LNCaP clone FGC (cell line): ENCODE measurements around the gene SPRN.
"Not testable (repeated sequence)": the region's sequence is repeated elsewhere in the genome, so short reads cannot be mapped to it uniquely, and the experiment has no call there.

ENCODE experiments used
- DNase-seq: peaks from one replicate; pipeline ENCODE4 v3.0.0-alpha.2; 2011; ENCODE audit warnings: low read depth
- H3K4me3 ChIP-seq: 2 replicates; pipeline ENCODE4 v1.5.1; 2011; ENCODE audit warnings: mild to moderate bottlenecking, low read depth, low read length, control low read depth
- TF ChIP-seq, protein P1 (sequence below): IDR thresholded peaks from 2 replicates; pipeline ENCODE4 v1.5.1; 2012; ENCODE audit warnings: mild to moderate bottlenecking; ENCODE audit not compliant: control insufficient read depth, insufficient read depth; ENCODE audit errors: extremely low read depth

SPRN gene, protein sequence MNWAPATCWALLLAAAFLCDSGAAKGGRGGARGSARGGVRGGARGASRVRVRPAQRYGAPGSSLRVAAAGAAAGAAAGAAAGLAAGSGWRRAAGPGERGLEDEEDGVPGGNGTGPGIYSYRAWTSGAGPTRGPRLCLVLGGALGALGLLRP

DNA sequence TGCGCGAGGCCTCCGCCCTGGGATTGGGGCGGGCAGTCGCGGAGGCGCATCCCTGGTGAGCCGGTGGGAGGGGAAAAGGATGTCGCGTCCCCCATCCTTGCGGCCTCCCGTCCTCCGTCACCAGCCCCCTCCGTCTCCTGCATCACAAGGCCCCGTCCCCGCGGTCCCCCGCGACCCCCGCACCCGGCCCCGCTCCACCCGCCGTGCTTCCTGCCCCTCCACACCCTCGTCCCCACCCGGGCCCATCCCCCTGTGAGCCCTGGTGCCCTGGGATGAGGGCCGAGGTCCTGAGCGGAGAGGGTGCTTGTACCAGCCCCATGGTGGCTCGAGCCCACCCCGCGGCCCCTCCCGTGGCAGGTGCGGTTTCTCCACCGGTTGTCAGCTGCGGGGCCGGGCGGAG is at the start of gene SPRN:
SPRN (minus strand) TSS at position 25 of the 400 bp plus-strand sequence. CDS start 944 bp downstream, outside the sequence.
- not testable (repeated sequence) for H3K4me3 ChIP-seq, DNase-seq

DNA sequence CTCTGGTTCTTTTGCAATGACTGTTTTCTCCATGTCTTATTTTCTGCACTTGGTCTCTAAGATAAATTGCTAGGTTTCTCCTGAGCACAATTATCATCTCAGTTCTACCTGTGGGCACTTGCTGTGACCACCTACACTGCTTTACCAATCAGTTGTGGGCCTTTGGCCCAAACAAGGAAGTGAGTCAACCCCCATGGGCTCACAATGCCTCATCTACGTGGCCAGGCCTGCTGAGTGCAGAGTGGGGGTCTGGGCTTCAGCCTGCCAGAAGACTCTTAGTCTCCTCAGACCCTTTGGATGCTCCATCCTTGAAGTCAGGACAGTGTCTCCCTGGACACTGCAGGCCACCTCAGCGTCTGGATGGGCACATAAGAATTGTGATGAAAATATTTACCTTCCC is 49.6 kb upstream of the SPRN start:
- H3K4me3 ChIP-seq, result no peak overlapping the region
- DNase-seq, result no peak
- TF ChIP-seq, protein P1, sequence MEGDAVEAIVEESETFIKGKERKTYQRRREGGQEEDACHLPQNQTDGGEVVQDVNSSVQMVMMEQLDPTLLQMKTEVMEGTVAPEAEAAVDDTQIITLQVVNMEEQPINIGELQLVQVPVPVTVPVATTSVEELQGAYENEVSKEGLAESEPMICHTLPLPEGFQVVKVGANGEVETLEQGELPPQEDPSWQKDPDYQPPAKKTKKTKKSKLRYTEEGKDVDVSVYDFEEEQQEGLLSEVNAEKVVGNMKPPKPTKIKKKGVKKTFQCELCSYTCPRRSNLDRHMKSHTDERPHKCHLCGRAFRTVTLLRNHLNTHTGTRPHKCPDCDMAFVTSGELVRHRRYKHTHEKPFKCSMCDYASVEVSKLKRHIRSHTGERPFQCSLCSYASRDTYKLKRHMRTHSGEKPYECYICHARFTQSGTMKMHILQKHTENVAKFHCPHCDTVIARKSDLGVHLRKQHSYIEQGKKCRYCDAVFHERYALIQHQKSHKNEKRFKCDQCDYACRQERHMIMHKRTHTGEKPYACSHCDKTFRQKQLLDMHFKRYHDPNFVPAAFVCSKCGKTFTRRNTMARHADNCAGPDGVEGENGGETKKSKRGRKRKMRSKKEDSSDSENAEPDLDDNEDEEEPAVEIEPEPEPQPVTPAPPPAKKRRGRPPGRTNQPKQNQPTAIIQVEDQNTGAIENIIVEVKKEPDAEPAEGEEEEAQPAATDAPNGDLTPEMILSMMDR, result no peak

DNA sequence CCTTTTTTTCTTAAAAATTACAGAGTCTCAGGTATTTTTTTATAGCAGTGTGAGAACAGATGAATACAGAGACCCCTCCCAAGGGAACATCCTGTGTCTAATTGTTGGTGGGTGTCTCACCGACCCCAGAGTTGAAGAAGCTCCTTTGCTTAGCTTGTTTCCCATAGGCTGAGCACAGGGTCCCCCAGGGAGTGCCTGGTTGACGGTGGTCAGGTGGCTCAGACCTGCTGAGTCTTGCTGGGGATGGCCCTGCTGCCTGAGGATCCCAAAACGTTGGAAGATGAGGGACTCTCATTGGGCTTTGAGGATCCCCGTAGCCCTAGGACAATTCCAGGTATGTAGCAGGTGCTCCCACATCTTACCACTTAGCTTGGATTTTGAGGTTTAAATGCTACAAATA is 48.8 kb upstream of the SPRN start:
- H3K4me3 ChIP-seq, result no peak overlapping the region
- TF ChIP-seq, protein P1, result no peak
- DNase-seq, result no peak

DNA sequence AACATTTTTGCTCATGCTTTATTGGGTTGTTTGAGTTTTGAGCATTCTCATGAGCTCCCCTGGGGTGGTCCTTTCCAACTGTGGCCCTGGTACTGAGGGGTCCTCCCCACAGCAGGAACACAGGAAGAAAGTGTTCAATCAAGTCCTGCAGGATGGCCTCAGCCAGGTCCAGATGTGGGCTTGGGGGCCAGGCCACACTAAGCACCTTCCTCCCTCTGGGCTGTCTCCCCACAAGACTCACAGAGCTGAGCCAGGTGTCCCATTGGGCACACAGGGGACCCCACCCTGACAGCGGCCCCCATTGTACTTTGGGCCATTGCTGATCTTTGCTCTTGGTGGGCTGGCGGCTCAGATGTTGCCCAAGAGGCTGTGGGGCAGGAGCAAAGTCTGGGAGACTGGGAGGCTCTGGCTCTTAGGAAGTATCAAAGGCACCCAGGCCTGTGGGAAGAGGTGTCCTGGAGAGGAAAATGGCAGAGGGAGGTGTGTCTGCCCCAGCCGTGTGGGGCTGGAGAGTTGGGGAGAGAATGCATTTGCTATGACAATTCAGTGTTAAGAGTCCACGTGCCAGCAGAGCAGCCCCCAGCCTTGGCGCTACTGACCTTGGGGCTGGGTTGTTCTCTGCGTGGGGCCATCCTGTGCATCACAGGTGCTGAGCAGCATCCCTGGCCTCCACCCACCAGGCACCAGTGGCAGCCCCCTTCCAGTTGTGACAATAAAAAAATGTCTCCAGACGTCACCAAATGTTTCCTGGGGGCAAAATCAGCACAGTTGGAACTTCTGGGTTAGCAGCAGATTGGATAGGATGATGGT is 47.1 kb upstream of the SPRN start:
- TF ChIP-seq, protein P1, result no peak
- no peak overlapping the region for H3K4me3 ChIP-seq
- DNase-seq, result no peak

DNA sequence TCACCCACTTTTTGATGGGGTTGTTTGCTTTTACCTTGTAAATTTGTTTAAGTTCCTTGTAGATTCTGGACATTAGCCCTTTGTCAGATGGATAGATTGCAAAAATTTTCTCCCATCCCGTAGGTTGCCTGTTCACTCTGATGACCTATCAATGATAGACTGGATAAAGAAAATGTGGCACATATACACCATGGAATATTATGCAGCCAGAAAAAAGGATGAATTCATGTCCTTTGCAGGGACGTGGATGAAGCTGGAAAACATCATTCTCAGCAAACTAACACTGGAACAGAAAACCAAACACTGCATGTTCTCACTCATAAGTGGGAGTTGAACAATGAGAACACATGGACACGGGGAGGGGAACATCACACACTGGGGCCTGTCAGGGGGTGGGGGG is 44.8 kb upstream of the SPRN start:
- DNase-seq, H3K4me3 ChIP-seq: not testable (repeated sequence)

DNA sequence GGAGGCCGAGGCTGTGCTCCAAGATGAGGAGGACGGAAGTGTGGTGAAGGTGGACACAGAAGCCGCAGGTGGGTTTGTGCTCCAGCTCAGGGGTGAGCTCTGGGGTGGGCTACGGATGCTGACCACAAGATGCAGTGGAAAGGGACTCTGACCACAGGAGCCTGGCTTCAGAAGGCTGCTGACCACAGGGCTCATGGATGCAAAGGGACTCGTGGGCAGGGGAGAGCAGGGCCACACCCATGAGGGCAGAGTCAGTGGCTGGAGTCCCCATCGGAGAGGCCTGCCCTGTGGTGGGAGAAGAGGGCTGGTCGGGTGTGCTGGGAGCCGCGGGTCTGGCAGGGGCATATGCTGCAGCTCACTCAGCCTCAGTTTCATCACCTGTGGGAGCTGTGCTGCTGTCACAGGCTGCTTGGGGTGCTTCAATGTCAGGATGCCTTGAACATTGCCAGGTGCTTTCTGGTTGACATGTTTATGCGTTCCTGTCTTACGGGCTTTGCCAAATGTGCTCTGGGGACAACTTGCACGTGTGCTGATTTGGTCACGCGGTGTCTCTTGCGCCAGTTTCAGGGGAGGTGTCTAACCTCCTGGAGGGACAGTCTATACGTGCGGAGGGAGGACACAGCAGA is 43.0 kb upstream of the SPRN start:
- H3K4me3 ChIP-seq, result no peak overlapping the region
- DNase-seq, result no peak
- TF ChIP-seq, protein P1, result no peak

DNA sequence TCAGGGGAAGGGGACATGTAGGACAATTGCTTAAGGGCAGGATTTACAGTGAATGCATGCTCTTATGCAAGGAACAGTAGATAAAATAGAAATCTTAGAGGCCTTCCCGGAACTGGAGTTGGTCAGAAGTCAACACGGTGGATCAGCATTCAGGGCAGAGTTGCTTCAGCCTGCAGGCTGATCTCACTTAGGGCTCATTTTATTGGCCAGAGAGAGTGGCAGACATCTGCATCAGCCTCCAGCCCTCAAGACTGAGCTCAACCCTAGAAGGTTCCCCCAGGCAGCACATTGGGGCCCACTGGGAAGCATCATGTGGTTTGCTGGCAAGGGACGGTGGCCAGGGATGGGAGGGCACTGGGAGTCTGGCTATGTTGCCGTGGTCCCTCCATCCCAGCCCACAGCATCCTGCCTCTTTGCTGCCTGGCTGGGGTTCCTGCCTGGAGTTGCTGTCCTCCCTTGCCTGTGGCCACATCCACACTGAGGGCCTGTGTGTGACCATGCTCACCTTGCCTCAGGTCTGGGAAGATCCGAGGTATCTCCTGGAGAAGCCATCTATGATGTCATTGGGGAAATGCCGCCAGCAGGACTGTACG is 42.4 kb upstream of the SPRN start:
- TF ChIP-seq, protein P1, result no peak
- DNase-seq, result no peak

More for the DNA sequence above, 42.4 kb upstream of the SPRN start:
- no peak overlapping the region for H3K4me3 ChIP-seq
